Erythroblast (primary cell): ENCODE measurements around the gene NDUFB8.

Source experiments
- DNase-seq, 2 experiments: peaks; one replicate each; lab custom pipeline; 2025; lab: John Stamatoyannopoulos, UW
- GATA1 ChIP-seq: IDR thresholded peaks from 2 replicates; pipeline ENCODE4 v1.6.1; 2011; ENCODE audit warnings: low read depth, mild to moderate bottlenecking, control low read depth, low read length, moderate library complexity
- POLR2A ChIP-seq: IDR thresholded peaks from 2 replicates; pipeline ENCODE4 v1.6.1; 2011; ENCODE audit warnings: mild to moderate bottlenecking, low read length

The NDUFB8 gene

GRCh38 chr10:100561005-100561404 is 31.3 kb upstream of the NDUFB8 start:
- DNase-seq, result no peak
- TF ChIP-seq GATA1 (no peak), POLR2A (no peak)

- DNase-seq, result no peak
- TF ChIP-seq GATA1 (no peak), POLR2A (no peak)
These were observed 30.6 kb upstream of the NDUFB8 start for GRCh38 chr10:100560248-100560647.

GRCh38 chr10:100554902-100555301 is 25.2 kb upstream of the NDUFB8 start:
- DNase-seq, result no peak
- TF ChIP-seq POLR2A (no peak), GATA1 (no peak)

- TF ChIP-seq POLR2A (no peak), GATA1 (no peak)
- DNase-seq, result no peak
These were observed 24.3 kb upstream of the NDUFB8 start for GRCh38 chr10:100553929-100554328.

- no peak for TF ChIP-seq POLR2A
- DNase-seq, result no peak
These were observed 22.1 kb upstream of the NDUFB8 start for GRCh38 chr10:100551738-100552137.

GRCh38 chr10:100551196-100551595 is 21.5 kb upstream of the NDUFB8 start:
- no peak for DNase-seq
- TF ChIP-seq GATA1 (no peak), POLR2A (no peak)

- no peak for DNase-seq
- TF ChIP-seq POLR2A, result no peak
- TF ChIP-seq GATA1, result no peak
These were observed 15.3 kb upstream of the NDUFB8 start for GRCh38 chr10:100544950-100545349.

GRCh38 chr10:100537475-100537874 is 7.8 kb upstream of the NDUFB8 start:
- DNase-seq, result no peak
- no peak for TF ChIP-seq GATA1
- no peak for TF ChIP-seq POLR2A

GRCh38 chr10:100535715-100536353 is 6.2 kb upstream of the NDUFB8 start, which contains the start of gene HIF1AN:
Gene HIF1AN (plus strand): TSS chr10:100535943. CDS start chr10:100535959, 16 bp downstream.
- DNase-seq, result peak; percentile 94 to 95
- TF ChIP-seq POLR2A, result peak; percentile 89
- no peak for TF ChIP-seq GATA1

GRCh38 chr10:100535338-100535714 is 5.7 kb upstream of the NDUFB8 start:
- no peak for TF ChIP-seq GATA1
- no peak for TF ChIP-seq POLR2A
- DNase-seq, result no peak

GRCh38 chr10:100534726-100535125 is 5.1 kb upstream of the NDUFB8 start:
- TF ChIP-seq POLR2A (no peak), GATA1 (no peak)
- peak; percentile 14 to 23 for DNase-seq

- TF ChIP-seq POLR2A, result no peak
- TF ChIP-seq GATA1, result no peak
- DNase-seq, result peak in 1 of 2 experiments; percentile 7
These were observed 2.1 kb upstream of the NDUFB8 start for GRCh38 chr10:100531761-100532160.

- TF ChIP-seq POLR2A (no peak), GATA1 (no peak)
- DNase-seq, result peak; percentile 37 to 51
These were observed 673 bp downstream of the NDUFB8 start for GRCh38 chr10:100528921-100529474.

GRCh38 chr10:100528123-100528886 is 1.4 kb downstream of the NDUFB8 start:
- TF ChIP-seq POLR2A (no peak), GATA1 (no peak)
- peak in 1 of 2 experiments; percentile 38 for DNase-seq
